Epithelial cell of esophagus (primary cell): ENCODE measurements around the gene ADRA2A.

Experiments
- DNase-seq: peaks from one replicate; pipeline ENCODE4 v3.0.0; 2010; ENCODE audit warnings: low read depth
- H3K4me3 ChIP-seq: 2 replicates; pipeline ENCODE4 v1.5.1; 2011; ENCODE audit warnings: mild to moderate bottlenecking, low read length, control low read depth
- CTCF ChIP-seq: IDR thresholded peaks from 2 replicates; pipeline ENCODE4 v1.5.1; 2011; ENCODE audit warnings: low read depth, mild to moderate bottlenecking, low read length, control low read depth, inconsistent platforms; ENCODE audit not compliant: insufficient read depth; ENCODE audit errors: missing control alignments

The ADRA2A gene

DNA sequence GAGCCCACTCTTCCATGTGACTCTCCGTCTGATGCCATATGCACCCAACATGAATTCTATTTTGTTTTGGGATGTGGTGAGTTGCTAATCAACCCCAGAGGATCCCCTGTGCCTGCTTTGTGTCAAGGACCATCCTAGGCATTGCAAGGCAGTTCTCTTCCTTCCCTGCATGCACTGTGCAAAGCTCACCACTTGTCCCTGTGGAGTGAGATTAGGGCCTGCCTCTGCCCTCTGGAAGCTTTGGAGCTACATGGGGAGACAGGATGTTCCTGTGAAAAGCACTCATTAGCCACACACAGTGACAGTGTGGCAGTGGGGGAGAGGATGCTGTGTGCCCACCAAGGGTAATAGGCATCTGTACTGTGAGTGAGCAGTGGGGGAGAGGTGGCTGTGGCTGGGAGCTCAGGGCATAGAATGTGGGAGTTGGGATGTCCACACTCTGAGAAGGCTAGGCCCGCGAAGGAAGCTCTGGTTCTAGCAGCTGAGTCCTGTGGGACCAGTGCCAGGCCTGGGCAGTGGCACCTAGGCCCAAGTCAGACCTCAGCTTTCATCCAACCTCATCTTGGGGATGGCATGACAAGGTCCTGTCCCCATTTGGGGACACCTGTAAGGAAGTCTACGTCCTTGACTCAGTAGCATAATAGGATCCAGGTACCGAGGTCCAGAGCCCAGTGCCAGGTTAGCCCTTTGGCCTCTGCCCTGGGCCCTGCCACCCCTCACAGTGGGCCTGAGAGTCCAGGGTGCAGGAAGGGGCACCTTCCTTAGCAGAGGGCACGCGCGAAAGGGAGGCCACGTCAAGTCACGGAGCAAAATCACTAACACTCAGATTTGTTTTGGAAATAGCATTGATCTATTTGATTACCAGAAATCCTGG lies 6.6 kb downstream of the ADRA2A start:
- H3K4me3 ChIP-seq = no peak overlapping the region
- TF ChIP-seq CTCF = no peak
- DNase-seq = no peak

- DNase-seq = no peak
- no peak overlapping the region for H3K4me3 ChIP-seq
- TF ChIP-seq CTCF = no peak
Measured at GRCh38 chr10:111084366-111085255, 7.8 kb downstream of the ADRA2A start.

DNA sequence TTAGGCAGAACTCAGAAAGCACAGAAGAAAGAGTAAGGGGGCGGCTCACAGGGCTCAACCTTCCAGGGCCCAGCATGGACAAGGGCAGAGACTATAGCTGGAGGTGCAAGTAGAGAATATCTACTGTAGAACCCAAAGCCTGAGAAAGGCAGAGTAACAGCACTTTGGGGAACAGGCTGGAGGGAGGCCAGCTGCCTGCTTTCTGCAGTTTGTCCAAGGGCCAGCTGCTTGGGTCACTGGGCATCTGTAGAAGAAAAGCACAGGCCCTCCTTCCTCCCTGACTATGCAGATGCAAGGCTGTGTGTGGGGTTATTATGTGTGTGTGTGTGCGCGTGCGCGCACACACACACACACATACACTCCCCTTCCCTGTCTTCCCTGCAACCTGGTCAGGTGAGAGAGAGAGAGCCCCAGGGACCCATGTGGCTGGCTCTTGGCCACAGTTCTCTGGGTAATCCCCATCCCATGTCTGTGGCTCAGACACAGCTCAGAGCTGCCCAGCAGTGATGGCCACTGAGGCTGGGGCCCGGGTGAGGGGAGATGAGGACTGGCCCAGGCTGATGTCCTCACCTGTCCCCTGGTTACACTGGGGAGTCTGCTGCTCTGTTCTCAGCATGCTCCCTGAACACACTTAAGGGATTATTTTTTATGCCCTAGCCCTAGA lies 9.0 kb downstream of the ADRA2A start:
- no peak for TF ChIP-seq CTCF
- H3K4me3 ChIP-seq = no peak overlapping the region
- DNase-seq = no peak

DNA sequence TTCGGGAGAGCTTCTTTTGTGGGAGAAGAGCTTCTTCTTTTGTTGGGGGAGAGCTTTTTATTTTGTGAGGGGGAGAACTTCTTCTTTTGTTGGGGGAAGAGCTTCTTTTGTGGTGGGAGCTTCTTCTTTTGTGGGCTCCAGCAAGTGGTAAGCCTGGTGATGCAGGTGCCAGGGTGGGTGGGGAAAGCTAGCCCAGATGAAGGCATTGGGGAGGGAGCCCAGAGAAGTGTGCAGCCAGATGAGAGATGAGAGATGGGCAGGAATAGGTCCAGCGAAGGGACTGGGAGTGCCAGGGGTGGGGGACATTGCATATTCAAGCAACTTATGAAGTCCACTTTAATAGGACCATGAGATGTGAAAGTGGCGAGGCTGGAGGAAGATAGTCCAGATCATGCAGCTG lies 9.7 kb downstream of the ADRA2A start:
- no peak for DNase-seq

GRCh38 chr10:111087331-111087756 lies 10.5 kb downstream of the ADRA2A start:
- H3K4me3 ChIP-seq = no peak overlapping the region
- no peak for DNase-seq
- no peak for TF ChIP-seq CTCF

More for the DNA sequence above, 9.7 kb downstream of the ADRA2A start:
- no peak for TF ChIP-seq CTCF
- no peak overlapping the region for H3K4me3 ChIP-seq

DNA sequence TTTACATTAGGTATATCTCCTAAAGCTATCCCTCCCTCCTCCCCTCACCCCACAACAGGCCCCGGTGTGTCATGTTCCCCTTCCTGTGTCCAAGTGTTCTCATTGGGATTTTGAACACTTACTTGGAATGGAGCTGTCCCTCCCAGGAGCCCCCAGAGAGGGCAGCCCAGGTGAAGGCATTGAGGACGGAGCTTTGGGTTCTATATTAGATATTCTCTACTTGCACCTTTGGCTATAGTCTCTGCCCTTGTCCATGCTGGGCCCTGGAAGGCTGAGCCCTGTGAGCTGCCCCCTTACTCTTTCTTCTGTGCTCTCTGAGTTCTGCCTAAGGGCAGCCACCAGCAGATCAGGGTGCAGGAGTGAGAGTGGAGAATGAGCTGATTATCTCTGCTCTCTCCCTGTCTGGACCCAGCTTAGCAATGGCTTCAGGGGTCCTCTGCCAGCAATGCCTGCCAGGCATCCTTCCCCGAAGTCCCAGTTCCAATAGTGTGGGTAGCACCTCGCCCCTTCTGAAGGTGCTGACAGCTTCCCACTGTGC lies 11.2 kb downstream of the ADRA2A start:
- DNase-seq = no peak
- no peak overlapping the region for H3K4me3 ChIP-seq
- TF ChIP-seq CTCF = no peak
